Sciatic nerve (tissue), 2 donors: ENCODE measurements around the gene ARFIP1. TPM values are rescaled to one million over a fixed set of nuclear protein-coding genes. Genes with fewer than 3 reads are reported as not detected.
A peak's percentile ranks its signal among the peaks of the same experiment; 100 is the strongest.

Experiments
- ATAC-seq: fragments of 200-7000 bp; cut with Tn5 transposase; one replicate; pipeline ENCODE4 v1.9.1; 2020; ENCODE audit warnings: mild to moderate bottlenecking, moderate library complexity
- DNase-seq: peaks from one replicate; pipeline ENCODE4 v3.0.0-alpha.2; 2020; ENCODE audit warnings: low spot score
- intact Hi-C: fragments of 100-400 bp; cut with DNase I; formaldehyde crosslinking; loops from one replicate; pipeline ENCODE4 v1.14.2; 2022
- total RNA-seq: library from RNA; stranded (reverse); fragmentation: NEBNext Ultra II Directional; extraction: Animal tissue kit (Norgen Biotek cat#: 25700); gene quantifications from one replicate; pipeline ENCODE4 v1.2.1, GENCODE V29; 2021
- donor health status: DM: no; HTN: no; CAD: no.
- donor health status: DM: no; HTN: no; CAD: no.

ARFIP1 gene
- total RNA-seq, 1 donor from 2014 or later, result 47.5 TPM

DNA sequence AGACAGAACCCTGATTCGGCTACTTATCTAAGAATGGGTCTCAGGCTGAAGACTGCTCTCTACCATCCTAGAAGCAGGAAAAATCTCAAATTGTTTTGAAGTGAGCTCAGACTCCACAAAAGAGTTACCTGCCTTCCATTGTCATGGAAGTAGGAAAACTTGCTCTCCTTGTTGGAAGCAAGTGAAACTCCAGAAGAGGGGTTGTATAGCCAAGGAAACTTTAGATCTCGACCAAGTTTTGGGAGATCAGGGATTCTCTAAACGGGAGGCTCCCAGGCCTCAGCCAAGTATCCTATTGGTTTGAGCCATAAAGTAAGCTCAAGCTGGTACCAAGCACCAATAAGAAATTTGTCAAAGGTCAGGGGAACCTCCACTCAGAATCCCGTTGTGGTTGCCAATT, 147.2 kb downstream of the ARFIP1 start:
- DNase-seq (no peak), ATAC-seq (no peak)
- intact Hi-C loops, result no loop called here

- intact Hi-C loops, result no loop called here
- DNase-seq (no peak), ATAC-seq (no peak)
These were observed 148.0 kb downstream of the ARFIP1 start for GRCh38 chr4:152927737-152928136.

DNA sequence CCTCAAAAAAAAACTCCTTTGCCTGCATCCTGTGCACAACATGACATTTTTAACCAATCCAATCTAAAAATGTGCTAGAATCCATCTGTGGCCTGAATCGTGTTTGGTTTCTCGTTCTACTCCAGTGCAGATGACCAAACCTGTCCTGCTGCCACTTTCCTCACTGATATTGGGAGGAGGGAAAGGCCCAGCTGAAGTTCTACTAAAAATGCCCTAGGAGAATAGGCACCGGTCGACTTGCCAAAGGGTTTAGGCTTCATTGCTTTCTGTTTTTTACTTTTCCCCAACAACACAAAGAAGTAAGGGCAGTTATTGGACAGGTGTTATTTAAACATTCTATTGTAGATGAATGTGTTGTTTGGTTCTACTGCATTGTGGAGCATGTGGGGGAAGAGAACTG, 148.5 kb downstream of the ARFIP1 start:
- no peak for DNase-seq
- ATAC-seq, result no peak
- intact Hi-C loops, result no loop called here

DNA sequence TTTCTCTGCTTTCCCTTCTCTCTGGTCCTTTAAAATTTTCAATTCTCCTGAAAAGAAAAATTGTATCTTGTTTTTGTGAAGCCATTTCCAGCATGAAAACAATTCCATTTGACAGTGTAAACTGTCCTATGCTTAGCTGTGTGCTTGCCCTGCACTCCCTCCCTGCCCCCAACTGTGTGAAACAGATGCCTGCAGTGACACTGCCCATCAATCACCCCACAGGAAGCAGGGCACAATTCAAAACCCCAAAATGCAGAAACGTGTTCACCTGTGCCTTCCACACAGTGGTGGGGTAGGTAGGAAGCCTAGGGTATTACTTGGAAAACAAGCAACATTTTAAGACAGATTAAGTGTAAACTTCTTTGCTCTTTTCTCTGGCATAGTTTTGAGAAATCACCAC, 150.1 kb downstream of the ARFIP1 start:
- intact Hi-C loops, result no loop called here
- DNase-seq, result no peak
- no peak for ATAC-seq

GRCh38 chr4:152935143-152935542, 155.4 kb downstream of the ARFIP1 start:
- DNase-seq, result no peak
- intact Hi-C loops, result no loop called here
- no peak for ATAC-seq

DNA sequence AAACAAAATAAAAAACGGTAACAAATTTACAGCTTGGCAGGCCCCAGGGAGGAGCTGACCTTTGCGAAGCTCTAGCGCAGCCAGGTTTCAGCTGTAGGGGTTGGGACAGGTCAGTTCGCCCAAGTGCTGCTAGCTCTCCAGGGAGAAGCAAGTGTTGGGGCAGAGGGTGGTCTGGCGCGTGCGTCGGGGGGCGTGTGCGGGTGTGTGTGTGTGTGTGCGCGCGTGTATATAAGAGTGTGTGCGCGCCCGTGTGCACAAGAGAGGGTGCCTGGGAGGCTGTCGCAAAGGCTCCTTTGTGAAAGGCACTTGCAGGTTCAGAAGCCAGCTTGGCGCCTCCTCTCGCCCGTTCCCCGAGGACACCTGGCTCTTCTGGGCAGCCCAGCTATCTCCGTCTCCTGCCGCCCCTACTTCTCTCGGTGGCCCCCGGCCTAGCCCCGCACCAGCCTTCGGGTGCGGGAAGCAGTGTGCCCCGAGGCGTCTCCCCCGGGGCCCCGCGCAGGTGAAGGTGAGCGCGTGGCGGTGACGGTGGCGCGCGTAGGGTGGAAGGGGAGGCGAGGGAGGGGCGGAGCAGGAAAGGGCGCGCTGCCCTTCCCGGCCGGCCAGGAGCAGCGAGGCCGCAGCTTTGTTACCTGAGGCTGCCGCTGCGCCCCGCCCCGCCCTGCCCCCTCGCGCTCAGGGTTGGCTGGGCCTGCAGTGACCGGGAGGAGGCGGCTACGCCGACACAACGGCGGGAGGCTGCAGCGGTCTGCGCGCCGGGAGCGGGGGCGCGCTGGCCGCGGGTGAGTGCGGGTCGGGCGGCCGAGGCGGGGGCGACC, 156.1 kb downstream of the ARFIP1 start, which contains the start of gene FHDC1:
FHDC1 (plus strand) TSS at position 693 of the 815 bp plus-strand sequence. CDS start 6,735 bp downstream, outside the sequence.
- DNase-seq (no peak), ATAC-seq (peak; percentile 24)
- intact Hi-C loops, result no loop called here

DNA sequence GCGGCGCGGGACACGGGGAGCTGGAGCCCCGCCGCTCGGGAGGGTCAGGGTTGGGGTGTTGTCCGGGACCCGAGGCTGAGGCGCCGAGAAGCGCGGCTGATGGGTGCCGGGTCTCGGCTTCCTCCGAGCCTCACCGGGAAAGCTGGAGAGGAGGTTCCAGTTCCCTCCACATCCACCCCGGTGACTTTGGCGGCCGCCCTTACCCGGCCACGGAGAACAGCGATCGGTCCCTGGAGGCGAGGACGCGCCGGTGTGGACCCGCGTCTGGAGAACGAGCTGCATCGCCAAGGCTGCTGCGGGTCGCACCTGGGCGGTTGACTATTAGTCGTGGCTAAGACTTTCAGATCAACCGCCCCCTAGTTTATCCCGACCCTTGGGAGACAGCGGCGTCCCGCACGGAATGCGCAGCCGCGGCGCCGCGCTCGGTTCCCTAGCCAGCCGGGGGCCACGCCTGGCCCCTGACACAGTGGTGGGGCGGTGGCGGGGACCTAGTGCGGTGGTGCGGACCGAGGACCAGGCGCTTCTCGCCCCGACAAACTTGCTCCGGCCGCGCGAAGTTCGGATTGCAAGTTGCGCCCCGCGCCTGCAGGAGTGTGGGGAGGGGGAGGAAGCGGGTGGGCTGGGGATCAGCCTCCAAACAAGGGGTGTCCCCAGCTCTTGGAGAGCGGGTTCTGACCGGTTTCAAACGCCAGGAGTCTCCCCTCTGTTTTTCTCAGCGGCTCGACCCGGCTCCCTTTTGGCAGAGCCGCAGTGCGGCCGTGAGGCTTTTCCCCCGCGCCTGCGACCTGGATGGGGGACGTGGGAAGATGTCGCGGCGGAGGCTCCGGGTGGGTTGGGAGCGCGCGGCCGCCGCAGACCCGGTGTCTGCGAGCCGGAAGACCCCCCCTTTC, 156.9 kb downstream of the ARFIP1 start:
- ATAC-seq (peak; percentile 51), DNase-seq (peak; percentile 66)
- intact Hi-C loops, result no loop called here

DNA sequence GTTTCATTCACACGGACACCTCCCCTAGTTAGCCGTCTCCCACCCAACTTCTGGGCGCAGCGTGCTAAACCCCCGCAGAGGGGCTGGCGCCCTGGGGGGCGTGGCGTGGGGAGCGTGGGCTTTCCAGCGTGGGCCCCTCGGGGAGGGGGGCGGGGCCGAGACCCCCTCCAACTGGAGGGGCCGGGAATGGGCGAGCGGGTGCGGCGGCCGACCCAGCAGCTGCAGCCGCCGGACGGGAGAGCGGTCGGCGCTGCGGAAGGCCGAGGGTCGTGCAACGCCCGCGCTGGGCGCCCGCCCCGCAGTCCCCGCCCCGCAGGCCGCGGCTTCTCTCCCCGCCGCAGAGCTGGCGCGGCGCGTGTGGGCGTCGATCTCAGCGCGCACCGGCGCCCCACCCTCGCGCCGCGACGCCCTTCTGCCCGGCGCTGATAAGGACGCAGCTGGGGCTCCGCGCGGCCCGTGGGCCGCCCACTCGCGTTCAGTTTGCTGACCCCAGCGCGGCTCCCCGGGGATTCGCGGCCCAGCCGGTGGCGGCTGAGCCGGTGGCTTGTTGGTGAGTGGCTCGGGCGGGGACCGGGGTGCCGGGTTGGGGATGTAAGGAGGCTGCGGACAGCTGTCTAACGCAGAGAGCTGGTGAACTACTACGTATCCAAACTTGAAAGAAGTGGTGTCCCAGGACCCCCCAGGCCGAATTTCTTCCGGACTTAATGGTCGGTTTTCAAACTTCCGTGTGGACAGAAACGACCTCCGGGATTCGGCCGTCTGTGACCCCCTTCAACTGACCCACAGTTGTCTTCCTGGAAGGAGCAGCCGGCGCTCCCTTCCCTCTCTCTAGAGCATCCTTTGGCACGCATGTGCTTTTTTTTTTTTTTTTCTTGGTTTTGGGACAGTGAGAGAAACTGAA, 157.8 kb downstream of the ARFIP1 start:
- DNase-seq (peak; percentile 64), ATAC-seq (peak; percentile 70)
- intact Hi-C loops, result no loop called here

DNA sequence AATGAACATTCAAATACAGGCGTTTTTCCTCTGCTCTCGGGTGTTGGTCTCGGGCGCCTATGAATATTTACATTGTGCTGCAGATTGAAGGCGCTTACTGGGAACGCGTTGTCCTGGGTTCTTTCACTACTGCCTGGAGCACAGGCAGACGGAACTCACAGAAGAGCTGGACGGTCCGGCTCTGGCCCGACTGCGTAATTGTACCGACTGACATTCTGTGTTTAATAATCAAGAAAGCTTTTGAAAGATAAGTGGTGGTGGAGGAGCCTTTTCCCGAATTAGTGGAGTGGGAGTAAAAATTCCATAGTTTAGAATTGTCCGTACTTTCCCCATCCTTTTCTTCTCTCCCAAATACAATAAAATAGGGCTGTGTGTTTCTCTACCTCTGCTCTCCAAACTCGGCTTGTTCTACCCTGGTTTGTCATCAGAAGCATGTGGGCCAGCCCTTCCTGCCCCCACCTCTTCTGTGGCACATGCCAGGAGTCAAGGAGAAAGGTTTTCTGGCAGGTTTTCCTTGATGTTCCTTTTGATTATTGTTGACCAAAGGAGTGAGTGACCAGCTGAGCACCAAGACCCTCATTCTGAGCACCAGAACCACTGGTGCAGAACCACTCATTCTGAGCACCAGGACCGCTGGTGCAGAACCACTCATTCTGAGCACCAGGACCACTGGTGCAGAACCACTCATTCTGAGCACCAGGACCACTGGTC, 158.6 kb downstream of the ARFIP1 start:
- ATAC-seq (peak; percentile 50), DNase-seq (no peak)
- intact Hi-C loops, result no loop called here

GRCh38 chr4:152939621-152940020, 159.9 kb downstream of the ARFIP1 start:
- DNase-seq, result no peak
- intact Hi-C loops, result no loop called here
- no peak for ATAC-seq

DNA sequence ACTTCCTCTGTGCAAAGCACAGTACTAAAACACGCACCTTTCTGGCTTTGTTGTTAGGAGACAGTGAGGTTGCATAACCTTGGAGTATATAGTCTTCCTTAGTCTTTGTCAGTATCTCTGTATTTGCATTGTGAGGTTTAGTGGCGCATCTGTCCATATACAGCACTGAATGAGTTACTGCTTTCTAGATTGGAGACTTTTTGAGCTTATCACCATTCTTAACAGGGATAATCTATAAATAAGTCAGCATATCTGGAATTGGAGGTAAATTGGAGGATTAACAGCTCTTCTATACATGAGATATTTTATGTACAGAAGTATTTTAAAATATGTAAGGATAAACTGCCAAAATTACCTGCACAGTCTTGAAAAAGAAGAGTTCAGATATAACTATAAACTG, 160.7 kb downstream of the ARFIP1 start:
- ATAC-seq (no peak), DNase-seq (no peak)
- intact Hi-C loops, result no loop called here

GRCh38 chr4:152941411-152941810, 161.7 kb downstream of the ARFIP1 start:
- DNase-seq, result no peak
- intact Hi-C loops, result no loop called here
- no peak for ATAC-seq

GRCh38 chr4:152942346-152942745, 162.6 kb downstream of the ARFIP1 start:
- DNase-seq, result no peak
- intact Hi-C loops, result no loop called here
- no peak for ATAC-seq

DNA sequence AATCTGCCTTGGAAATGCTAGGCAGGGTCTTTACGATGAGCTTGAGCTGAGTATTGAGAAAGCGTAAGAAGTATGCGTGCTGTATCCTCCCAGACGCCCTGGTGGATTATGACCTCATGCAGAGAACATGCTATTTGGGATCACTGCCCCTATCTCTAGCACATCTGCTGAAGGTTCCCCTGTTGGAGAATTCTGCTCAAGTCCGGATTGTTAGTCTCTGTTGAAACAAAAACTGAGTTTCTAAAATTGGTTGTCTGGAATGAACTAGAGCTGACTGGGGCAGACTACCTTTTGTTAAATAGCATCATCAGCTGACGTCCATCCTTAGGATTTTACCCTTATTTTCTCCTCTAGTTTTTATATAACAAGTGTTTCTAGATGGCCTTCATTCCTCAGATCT, 163.9 kb downstream of the ARFIP1 start:
- intact Hi-C loops, result no loop called here
- DNase-seq (no peak), ATAC-seq (peak; percentile 94)

DNA sequence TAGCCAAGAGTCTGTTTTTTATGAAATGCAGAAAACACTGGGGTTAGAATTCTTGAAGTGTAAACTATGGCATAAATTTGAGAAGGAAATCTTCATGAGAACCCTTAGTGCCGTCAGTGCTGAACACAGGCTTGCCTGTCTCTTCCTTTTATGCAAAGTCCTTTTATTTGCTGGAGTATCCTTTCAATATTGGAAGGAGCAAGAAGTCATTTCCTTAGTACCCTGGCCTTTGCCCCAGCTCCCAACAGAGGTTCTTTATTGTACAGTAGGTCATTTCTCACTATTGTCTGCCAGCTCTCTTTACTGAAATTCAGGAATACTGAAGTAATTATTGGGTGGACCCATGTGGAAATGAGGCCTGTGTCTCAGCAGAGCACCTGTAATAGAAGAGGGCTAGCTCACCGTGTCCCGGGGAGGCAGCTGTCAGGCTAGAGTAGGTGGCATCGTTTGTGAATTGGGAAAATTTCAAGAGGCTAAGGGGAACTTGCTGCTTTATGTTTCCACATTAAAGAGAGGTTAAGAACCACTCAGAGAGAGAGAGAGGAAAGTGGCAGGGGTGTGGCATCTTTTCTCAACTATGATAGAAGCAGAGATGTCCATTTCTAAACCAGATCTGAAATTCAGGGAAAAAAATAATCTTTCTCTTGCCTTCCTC, 165.0 kb downstream of the ARFIP1 start:
- ATAC-seq (no peak), DNase-seq (no peak)
- intact Hi-C loops, result no loop called here

DNA sequence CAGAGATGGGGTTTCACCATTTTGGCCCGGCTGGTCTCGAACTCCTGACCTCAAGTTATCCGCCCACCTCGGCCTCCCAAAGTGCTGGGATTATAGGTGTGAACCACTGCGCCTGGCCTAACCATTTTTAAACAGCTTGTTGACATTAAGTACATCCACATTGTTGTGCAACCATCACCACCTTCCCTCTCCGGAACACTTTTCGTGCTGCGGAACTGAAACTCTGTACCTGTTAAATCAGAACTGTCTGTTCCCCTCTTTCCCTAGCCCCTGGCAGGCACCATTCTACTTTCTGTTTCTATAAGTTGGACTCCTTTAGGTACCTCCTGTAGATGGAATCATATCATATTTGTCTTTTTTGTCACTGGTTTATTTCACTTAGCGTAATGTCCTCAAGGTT, 165.9 kb downstream of the ARFIP1 start:
- DNase-seq (no peak), ATAC-seq (no peak)
- intact Hi-C loops, result no loop called here

DNA sequence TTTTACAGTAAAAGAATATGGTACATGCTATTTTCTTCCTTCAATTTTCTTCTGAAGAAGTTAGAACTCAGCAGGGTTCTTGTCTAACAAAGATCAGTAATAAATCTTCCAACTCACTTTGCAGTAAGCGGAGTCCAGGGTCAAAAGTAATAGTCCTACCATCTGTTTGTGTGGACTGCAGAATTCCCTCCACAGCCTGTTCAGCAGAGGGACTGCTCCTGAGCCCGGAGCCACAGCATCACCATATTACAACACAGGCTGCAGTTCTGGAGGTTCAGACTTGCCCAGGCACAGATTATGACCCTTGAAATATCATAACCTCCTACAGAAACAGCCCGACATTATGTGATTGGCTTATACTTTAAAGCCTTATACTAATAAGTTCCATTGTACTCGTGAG, 166.7 kb downstream of the ARFIP1 start:
- DNase-seq (no peak), ATAC-seq (no peak)
- intact Hi-C loops, result no loop called here

DNA sequence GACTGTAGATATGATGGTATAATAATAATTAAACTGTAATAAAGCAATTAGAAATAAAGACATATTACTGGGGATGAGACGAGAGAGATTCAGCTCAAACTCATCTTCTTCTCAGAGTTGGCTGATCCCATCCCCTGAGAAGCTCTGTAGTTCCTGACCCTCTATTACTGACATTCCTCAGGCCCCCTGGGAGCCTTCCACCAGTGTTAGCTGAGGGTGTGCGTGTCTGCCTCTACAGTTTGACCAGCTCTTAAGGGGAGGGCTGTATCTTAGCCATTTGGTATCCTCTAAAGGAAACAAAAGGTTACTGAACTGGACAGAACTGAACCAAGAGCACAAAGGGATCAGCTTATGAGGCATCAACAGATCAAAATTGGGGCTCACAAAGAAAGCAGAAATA, 167.6 kb downstream of the ARFIP1 start:
- peak; percentile 42 for ATAC-seq
- intact Hi-C loops, result no loop called here
- DNase-seq, result no peak
